Right ventricle myocardium inferior (tissue), 1 donor: ENCODE data around the gene CREB5. TPM values are rescaled to one million over a fixed set of nuclear protein-coding genes. Genes with fewer than 3 reads are reported as not detected.
"Not testable (repeated sequence)": the region's sequence is repeated elsewhere in the genome, so short reads cannot be mapped to it uniquely, and the experiment has no call there.

Experiments used
- ATAC-seq: fragments of 200-7000 bp; cut with Tn5 transposase; one replicate; pipeline ENCODE4 v1.9.1; 2020; ENCODE audit warnings: mild to moderate bottlenecking, moderate library complexity
- DNase-seq: peaks from one replicate; pipeline ENCODE4 v3.0.0; 2021; ENCODE audit errors: missing footprints
- intact Hi-C: fragments of 100-400 bp; cut with DNase I; formaldehyde crosslinking; loops from one replicate; pipeline ENCODE4 v1.11.0; 2022
- total RNA-seq: library from RNA; stranded (reverse); fragmentation: NEBNext Ultra II Directional; extraction: Animal tissue kit (Norgen Biotek cat#: 25700); gene quantifications from one replicate; pipeline ENCODE4 v1.2.1, GENCODE V29; 2021
- donor health status: DM: no; HTN: yes; CAD: no; lungs with severe emphysema.

Gene CREB5
- total RNA-seq, 1 donor from 2014 or later: 4.8 TPM

DNA sequence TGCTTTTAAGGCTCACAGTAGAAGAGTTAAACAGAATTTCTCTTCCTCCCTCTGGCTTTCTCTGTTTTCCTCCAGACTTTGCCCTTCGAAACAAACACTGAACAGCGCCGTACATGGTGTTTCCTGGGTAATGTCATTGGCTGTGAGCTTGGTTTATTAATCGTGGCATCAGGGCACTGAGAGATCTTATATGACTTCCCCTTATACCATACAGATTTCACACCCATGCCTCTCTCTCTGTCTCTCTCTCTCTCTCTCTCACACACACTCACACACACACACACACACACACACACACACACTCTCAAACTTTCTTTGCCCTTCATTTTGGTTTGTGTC, 195.5 kb downstream of the CREB5 start:
- intact Hi-C loops: no loop called here
- ATAC-seq: no peak
- no peak for DNase-seq

- intact Hi-C loops: no loop called here
- no peak for ATAC-seq
- no peak for DNase-seq
These were observed 195.9 kb downstream of the CREB5 start for GRCh38 chr7:28608237-28608656.

DNA sequence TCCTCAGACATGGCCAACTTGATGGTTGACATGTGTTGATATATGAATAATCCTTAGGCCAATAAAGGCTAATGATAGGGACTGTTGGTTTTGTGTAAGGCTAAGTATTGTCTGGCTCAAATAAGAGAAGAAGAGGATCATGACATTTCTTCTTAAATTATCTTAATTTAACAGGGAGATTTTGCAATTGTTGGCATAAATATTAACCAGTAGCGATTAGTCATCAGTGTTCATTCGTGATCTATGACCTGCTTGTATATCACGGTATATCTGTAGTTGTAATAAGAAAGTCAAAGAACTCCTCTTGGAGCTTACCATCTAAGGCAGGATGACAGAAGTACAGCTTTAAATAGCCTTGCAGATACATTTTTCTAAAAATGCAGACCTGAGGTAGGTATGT, 196.4 kb downstream of the CREB5 start:
- intact Hi-C loops: no loop called here
- ATAC-seq (no peak), DNase-seq (no peak)

GRCh38 chr7:28609608-28610007, 197.3 kb downstream of the CREB5 start:
- intact Hi-C loops: no loop called here

GRCh38 chr7:28611399-28611897, 199.1 kb downstream of the CREB5 start:
- ATAC-seq, intact Hi-C loops: not testable (repeated sequence)

More at GRCh38 chr7:28609608-28610007, 197.3 kb downstream of the CREB5 start:
- ATAC-seq (peak; percentile 81), DNase-seq (no peak)

GRCh38 chr7:28613262-28613661, 200.9 kb downstream of the CREB5 start:
- DNase-seq: no peak
- intact Hi-C loops: no loop called here
- no peak for ATAC-seq

More at GRCh38 chr7:28611399-28611897, 199.1 kb downstream of the CREB5 start:
- not testable (repeated sequence) for DNase-seq

GRCh38 chr7:28615091-28615490, 202.8 kb downstream of the CREB5 start:
- intact Hi-C loops: no loop called here
- DNase-seq: no peak
- no peak for ATAC-seq

GRCh38 chr7:28617308-28617880, 205.1 kb downstream of the CREB5 start:
- DNase-seq (no peak), ATAC-seq (no peak)
- intact Hi-C loops: no loop called here

DNA sequence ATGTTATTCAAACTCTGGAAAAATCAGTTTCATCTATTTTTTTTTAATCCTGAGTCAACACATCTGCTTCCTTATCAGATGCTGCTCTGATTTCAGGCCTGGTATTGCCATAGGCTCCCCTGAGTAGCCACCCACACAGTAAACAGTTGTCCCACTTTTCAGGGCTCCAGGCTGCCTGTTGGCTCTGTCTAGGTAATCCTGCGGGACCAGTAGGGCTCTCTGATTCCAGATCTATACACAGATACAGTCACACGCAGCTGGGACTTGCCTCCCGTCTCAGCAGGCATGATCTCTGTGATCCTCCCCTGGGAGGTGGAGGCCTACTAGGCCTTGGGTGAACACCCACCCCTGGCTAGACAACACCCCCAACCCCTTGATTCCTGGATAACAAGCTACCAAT, 206.1 kb downstream of the CREB5 start:
- DNase-seq (no peak), ATAC-seq (no peak)
- intact Hi-C loops: no loop called here

GRCh38 chr7:28619256-28619655, 206.9 kb downstream of the CREB5 start:
- ATAC-seq (no peak), DNase-seq (no peak)
- intact Hi-C loops: no loop called here

DNA sequence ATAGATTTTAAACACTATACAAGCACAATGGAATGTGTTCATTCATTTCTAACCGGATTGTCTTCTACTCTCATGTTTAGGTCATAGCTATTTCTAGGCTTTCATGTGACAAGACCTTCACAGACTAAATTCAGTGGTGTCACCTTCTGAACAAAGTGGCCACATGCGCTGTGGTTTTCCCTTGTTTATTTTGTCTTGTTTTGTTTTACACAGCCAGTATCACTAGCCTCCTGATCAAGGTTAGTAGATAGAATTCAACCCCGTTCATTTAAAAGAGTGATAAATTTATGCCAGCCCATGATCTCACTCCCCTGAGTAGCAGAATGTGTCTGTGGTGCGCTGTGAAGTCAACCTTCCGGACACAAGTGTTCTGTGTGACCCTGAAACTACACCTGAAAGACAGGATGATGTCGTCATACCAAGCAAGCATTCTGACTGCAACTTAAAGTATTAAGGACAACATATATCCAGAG, 209.1 kb downstream of the CREB5 start:
- peak; percentile 12 for ATAC-seq
- no peak for DNase-seq
- intact Hi-C loops: no loop called here

DNA sequence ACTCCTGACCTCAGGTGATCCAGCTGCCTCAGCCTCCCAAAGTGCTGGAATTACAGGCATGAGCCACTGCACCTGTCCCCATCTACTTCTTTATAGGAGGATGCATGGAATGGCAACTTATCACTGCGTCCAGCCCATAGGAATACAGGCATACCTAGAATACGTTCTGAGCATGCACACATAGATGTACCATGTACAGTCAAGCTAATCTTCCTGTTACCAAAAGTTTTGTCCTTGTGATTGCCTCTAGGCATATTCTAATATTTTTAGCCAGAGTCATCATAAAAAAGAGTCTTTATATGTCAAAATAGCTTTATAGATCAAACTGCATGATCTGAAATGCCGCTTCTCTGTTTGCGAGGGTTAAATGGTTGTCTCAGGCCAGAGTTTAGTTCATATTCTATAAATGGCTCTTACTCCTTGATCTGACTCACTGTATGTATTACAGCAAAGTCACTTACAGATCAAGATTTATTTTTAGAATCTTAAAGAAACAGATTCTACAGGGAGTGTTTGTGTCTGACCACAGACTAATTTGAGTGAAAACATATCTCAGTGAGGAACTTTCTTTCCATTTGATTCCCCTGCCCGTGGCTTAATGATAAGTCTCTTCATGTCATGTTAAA, 210.9 kb downstream of the CREB5 start:
- ATAC-seq (no peak), DNase-seq (no peak)
- intact Hi-C loops: no loop called here

- intact Hi-C loops: no loop called here
- ATAC-seq (no peak), DNase-seq (no peak)
These were observed 211.5 kb downstream of the CREB5 start for GRCh38 chr7:28623863-28624262.

DNA sequence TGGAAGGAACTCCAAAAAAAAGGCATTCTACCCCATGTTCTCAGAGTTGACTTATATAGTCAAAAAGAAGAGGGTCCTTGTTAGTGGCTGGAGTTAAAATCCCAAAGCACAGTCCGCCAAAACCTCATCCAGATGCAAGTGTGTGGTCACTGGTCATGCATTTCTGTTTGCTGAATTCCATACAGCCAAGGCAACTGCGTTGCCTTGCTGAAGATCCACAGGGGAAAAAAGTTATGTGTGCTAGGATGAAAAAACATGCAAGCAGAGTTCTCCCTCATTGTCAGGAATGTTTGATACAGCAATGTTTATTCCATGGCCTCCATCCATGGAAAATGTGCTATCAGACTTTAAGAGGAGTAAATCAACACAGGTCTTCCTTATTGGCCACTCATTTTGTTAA, 213.1 kb downstream of the CREB5 start:
- intact Hi-C loops: loop anchor here (5.0 kb wide), 3 partner anchors 62 to 328 kb away; no protein-coding TSS in a partner anchor
- DNase-seq (no peak), ATAC-seq (no peak)

DNA sequence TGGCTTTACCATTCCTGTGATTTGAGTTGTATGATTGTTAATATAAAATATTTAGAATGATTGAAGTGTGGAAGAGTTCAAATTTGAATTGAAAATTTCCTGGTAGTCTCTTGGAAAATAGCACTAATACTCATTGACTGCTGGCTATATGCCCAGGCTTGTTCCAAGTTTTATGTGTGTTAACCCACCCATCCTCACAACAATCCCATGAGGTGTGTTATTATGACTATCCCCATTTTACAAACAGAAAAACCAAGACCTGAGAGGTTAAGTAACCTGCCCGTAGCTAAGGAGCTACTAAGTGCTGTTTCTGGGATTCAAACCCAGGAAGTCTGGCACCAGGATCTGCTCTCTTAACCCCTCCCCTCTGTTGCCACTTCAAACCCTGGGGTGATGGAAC, 213.9 kb downstream of the CREB5 start:
- no peak for ATAC-seq
- no peak for DNase-seq
- intact Hi-C loops: loop anchor here (2.0 to 5.0 kb wide), 4 partner anchors 61 to 329 kb away; no protein-coding TSS in a partner anchor

GRCh38 chr7:28626624-28627262, 214.4 kb downstream of the CREB5 start:
- ATAC-seq: no peak
- DNase-seq: no peak
- intact Hi-C loops: loop anchor here (2.0 to 5.0 kb wide), 4 partner anchors 61 to 329 kb away; no protein-coding TSS in a partner anchor

DNA sequence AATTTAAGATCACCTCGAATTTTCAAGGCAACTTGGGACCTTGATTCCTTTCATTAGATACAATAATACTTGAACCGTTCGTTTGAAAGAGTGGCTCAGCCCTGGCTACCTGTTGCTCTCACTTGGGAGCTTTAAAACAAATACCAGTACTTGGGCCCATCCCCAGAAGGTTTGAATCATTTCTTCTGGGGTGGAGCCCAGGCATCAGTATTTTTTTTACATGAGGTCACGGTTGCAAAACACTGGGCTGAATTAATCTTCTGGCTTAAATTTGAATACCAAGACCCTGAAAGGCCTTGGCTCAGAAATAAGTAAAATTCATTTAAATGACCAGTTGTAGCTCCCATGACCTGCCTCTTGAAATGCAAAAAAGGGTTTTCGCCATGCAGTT, 214.9 kb downstream of the CREB5 start:
- ATAC-seq (peak; percentile 47), DNase-seq (no peak)
- intact Hi-C loops: loop anchor here (2.0 to 5.0 kb wide), 4 partner anchors 60 to 330 kb away; no protein-coding TSS in a partner anchor

- intact Hi-C loops: loop anchor here (2.0 to 5.0 kb wide), 4 partner anchors 59 to 331 kb away; no protein-coding TSS in a partner anchor
- ATAC-seq (peak; percentile 32), DNase-seq (no peak)
These were observed 215.6 kb downstream of the CREB5 start for GRCh38 chr7:28627896-28628295.

DNA sequence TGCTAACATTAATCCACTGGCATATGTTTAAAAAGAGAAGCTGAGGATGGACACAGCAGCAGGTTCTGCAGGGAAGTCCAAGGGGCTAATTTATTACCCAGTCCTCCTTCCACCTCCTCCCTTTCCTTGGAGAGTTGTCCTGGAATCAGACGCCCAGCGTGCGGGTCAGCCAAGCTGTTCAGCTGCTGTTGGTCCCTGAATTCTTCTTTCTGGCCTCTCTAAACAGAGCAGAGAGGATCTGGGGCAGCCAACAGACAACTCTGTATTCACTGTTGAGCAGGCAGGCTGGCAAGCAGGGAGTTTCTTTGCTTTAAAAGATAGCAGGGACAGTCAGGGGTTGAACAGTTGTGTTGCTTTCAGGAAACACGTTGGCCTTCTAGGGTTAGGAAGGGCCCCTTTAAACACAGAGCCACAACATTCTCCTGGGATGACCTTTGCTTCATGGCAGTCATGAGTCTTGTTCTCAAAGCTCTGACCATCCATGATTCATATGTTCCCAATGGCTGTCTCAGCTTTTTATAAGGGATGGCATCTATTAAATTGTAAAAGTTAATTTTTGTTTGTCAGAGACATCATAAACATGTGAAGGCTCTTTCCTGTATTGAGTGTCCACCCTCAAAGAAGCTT, 217.0 kb downstream of the CREB5 start:
- DNase-seq (no peak), ATAC-seq (peak; percentile 70)
- intact Hi-C loops: loop anchor here (5.0 kb wide), 3 partner anchors 58 to 332 kb away; no protein-coding TSS in a partner anchor
